IMR-90 (cell line): ENCODE measurements around the gene MDM2. TPM values are rescaled to one million over a fixed set of nuclear protein-coding genes. Genes with fewer than 3 reads are reported as not detected.

Experiments used
- ATAC-seq: fragments of 200-7000 bp; cut with Tn5 transposase; 2 replicates; pipeline ENCODE4 v1.9.1; 2020; ENCODE audit warnings: low read depth, mild to moderate bottlenecking, moderate library complexity
- BruUV-seq: library from RNA; stranded (reverse); fragments of 400-500 nt; replicated peaks from 2 replicates; lab custom pipeline; 2021; lab: Mats Ljungman, UMichigan
- CTCF ChIA-PET: fragments of 300-600 bp; formaldehyde crosslinking; extraction: SDS; loops from one replicate; lab custom pipeline; 2021; ENCODE audit warnings: antibody characterized with exemption; lab: Yijun Ruan, JAX
- POLR2A ChIA-PET: fragments of 300-600 bp; sonication (Branson Sonifier 250); formaldehyde crosslinking; loops from one replicate; lab custom pipeline; 2022; ENCODE audit warnings: antibody characterized with exemption; ENCODE audit not compliant: unreplicated experiment; lab: Charles Lee
- DNase-seq: peaks from one replicate; pipeline ENCODE4 v3.0.0; 2013
- H2AFZ ChIP-seq: replicated peaks from 2 replicates; pipeline ENCODE3; 2013; ENCODE audit warnings: low read length, mild to moderate bottlenecking; ENCODE audit not compliant: poor library complexity
- H2AK5ac ChIP-seq: 2 replicates; pipeline ENCODE4 v1.6.1; 2013; ENCODE audit warnings: low read depth, low read length, inconsistent platforms
- H2AK9ac ChIP-seq: replicated peaks from 2 replicates; pipeline ENCODE3; 2013; ENCODE audit warnings: mild to moderate bottlenecking, low read depth, low read length, moderate library complexity; ENCODE audit not compliant: poor library complexity
- H2BK120ac ChIP-seq: 2 replicates; pipeline ENCODE4 v1.6.1; 2013; ENCODE audit warnings: low read depth, low read length, inconsistent platforms
- H2BK15ac ChIP-seq: 3 replicates; pipeline ENCODE4 v1.6.1; 2013; ENCODE audit warnings: low read depth, low read length, inconsistent platforms
- H2BK20ac ChIP-seq: 2 replicates; pipeline ENCODE4 v1.6.1; 2013; ENCODE audit warnings: low read depth, mild to moderate bottlenecking, inconsistent platforms, low read length, moderate library complexity
- H2BK5ac ChIP-seq: 2 replicates; pipeline ENCODE4 v1.6.1; 2013; ENCODE audit warnings: mild to moderate bottlenecking, low read depth, low read length, inconsistent platforms; ENCODE audit not compliant: poor library complexity, severe bottlenecking
- H3K14ac ChIP-seq: replicated peaks from 2 replicates; pipeline ENCODE4 v1.6.1; 2013; ENCODE audit warnings: low read depth, low read length, inconsistent platforms
- H3K18ac ChIP-seq: 2 replicates; pipeline ENCODE4 v1.6.1; 2013; ENCODE audit warnings: low read depth, low read length, control low read depth
- H3K23ac ChIP-seq: 2 replicates; pipeline ENCODE4 v1.6.1; 2013; ENCODE audit warnings: low read depth, low read length, inconsistent platforms
- H3K27ac ChIP-seq: 2 replicates; pipeline ENCODE4 v1.5.1; 2013; ENCODE audit warnings: mild to moderate bottlenecking, control low read depth, low read length; ENCODE audit not compliant: insufficient read depth
- H3K27me3 ChIP-seq: 2 replicates; pipeline ENCODE4 v1.6.1; 2013; ENCODE audit warnings: low read length; ENCODE audit not compliant: control insufficient read depth, insufficient read depth
- H3K36me3 ChIP-seq: 2 replicates; pipeline ENCODE4 v1.6.1; 2013; ENCODE audit warnings: low read length, mixed read lengths; ENCODE audit not compliant: control insufficient read depth, insufficient read depth
- H3K4ac ChIP-seq: 2 replicates; pipeline ENCODE4 v1.6.1; 2013; ENCODE audit warnings: low read depth, low read length, inconsistent platforms
- H3K4me1 ChIP-seq: 2 replicates; pipeline ENCODE4 v1.6.1; 2013; ENCODE audit warnings: low read length, mixed read lengths; ENCODE audit not compliant: control insufficient read depth, insufficient read depth
- H3K4me2 ChIP-seq: 2 replicates; pipeline ENCODE4 v1.6.1; 2013; ENCODE audit warnings: low read depth, mild to moderate bottlenecking, control low read depth, low read length, moderate library complexity
- H3K4me3 ChIP-seq: 2 replicates; pipeline ENCODE4 v1.5.1; 2013; ENCODE audit warnings: low read depth, mild to moderate bottlenecking, control low read depth, low read length, moderate library complexity; ENCODE audit not compliant: insufficient read depth
- H3K56ac ChIP-seq: 2 replicates; pipeline ENCODE4 v1.6.1; 2013; ENCODE audit warnings: low read length, inconsistent platforms; ENCODE audit not compliant: insufficient read depth; ENCODE audit errors: extremely low read depth
- H3K79me1 ChIP-seq, 2 experiments: 2 replicates each; pipeline ENCODE4 v1.6.1; 2013; ENCODE audit warnings: low read length in 2 of 2, inconsistent platforms in 1 of 2, low read depth in 1 of 2
- H3K9ac ChIP-seq: 2 replicates; pipeline ENCODE4 v1.6.1; 2013; ENCODE audit warnings: low read depth, low read length, control low read depth
- H3K9me1 ChIP-seq: 2 replicates; pipeline ENCODE4 v1.6.1; 2013; ENCODE audit warnings: low read length, inconsistent platforms; ENCODE audit not compliant: insufficient read depth
- H3K9me3 ChIP-seq: 2 replicates; pipeline ENCODE4 v1.6.1; 2013; ENCODE audit warnings: low read length; ENCODE audit not compliant: control insufficient read depth, insufficient read depth
- H4K20me1 ChIP-seq: 2 replicates; pipeline ENCODE4 v1.6.1; 2013; ENCODE audit warnings: low read length, inconsistent platforms; ENCODE audit not compliant: insufficient read depth
- H4K5ac ChIP-seq: 2 replicates; pipeline ENCODE4 v1.6.1; 2013; ENCODE audit warnings: mild to moderate bottlenecking, low read depth, low read length, control low read depth
- H4K8ac ChIP-seq, 2 experiments: 2 replicates each; pipeline ENCODE4 v1.6.1; 2013; ENCODE audit warnings: low read depth in 2 of 2, low read length in 2 of 2, control low read depth in 1 of 2, inconsistent platforms in 1 of 2
- H4K91ac ChIP-seq: 2 replicates; pipeline ENCODE4 v1.6.1; 2013; ENCODE audit warnings: low read depth, low read length, inconsistent platforms; ENCODE audit not compliant: insufficient read depth
- BHLHE40 ChIP-seq: fragments of 150-350 bp; IDR thresholded peaks from 2 replicates; pipeline ENCODE4 v1.6.1; 2016; ENCODE audit warnings: mild to moderate bottlenecking, low read depth, low read length
- CEBPB ChIP-seq: IDR thresholded peaks from 2 replicates; pipeline ENCODE4 v1.6.1; 2012; ENCODE audit warnings: low read depth, low read length, improper control_type of control experiment
- FOS ChIP-seq: fragments of 150-350 bp; IDR thresholded peaks from 2 replicates; pipeline ENCODE4 v1.6.1; 2016; ENCODE audit warnings: low read depth, low read length
- MAFK ChIP-seq: IDR thresholded peaks from 2 replicates; pipeline ENCODE4 v1.6.1; 2012; ENCODE audit warnings: low read depth, low read length, improper control_type of control experiment
- MXI1 ChIP-seq: IDR thresholded peaks from 2 replicates; pipeline ENCODE4 v1.6.1; 2012; ENCODE audit warnings: low read depth, mild to moderate bottlenecking, low read length, moderate library complexity, borderline replicate concordance
- POLR2A ChIP-seq: IDR thresholded peaks from 2 replicates; pipeline ENCODE4 v1.6.1; 2012; ENCODE audit warnings: mild to moderate bottlenecking, low read depth, low read length
- SMC3 ChIP-seq: fragments of 150-350 bp; IDR thresholded peaks from 2 replicates; pipeline ENCODE4 v1.6.1; 2016; ENCODE audit warnings: low read depth, mild to moderate bottlenecking, antibody characterized with exemption, low read length, moderate library complexity
- WGBS, 2 experiments: methylation state at CpG; one replicate each; pipeline versions ENCODE4 v1.1.5 to v1.1.7; 2013; ENCODE audit warnings: missing lambda C conversion rate in 2 of 2; ENCODE audit not compliant: insufficient read length in 1 of 2; ENCODE audit errors: extremely low coverage in 2 of 2; 5-methylcytosine and 5-hydroxymethylcytosine counted together
- dilution Hi-C: fragments of 300-500 bp; cut with HindIII; formaldehyde crosslinking; loops from one replicate; pipeline ENCODE4 v1.14.3; 2018; ENCODE audit warnings: low sequenced_read_pairs; ENCODE audit not compliant: unreplicated experiment
- in situ Hi-C: fragments of 300-500 bp; cut with MboI; formaldehyde crosslinking; loops from 3 replicates; pipeline ENCODE4 v1.14.3; 2019; ENCODE audit warnings: low sequenced_read_pairs, inconsistent platforms, mixed read lengths
- intact Hi-C: fragments of 100-400 bp; cut with micrococcal nuclease; formaldehyde crosslinking; loops from 2 replicates; pipeline ENCODE4 v1.10.0; 2022
- polyA plus RNA-seq, 3 experiments: library from polyadenylated mRNA; depleted of rRNA; stranded (reverse); fragments of >200 nt; gene quantifications; 2 replicates each; pipeline ENCODE4 v1.2.3, GENCODE V29; 2012; ENCODE audit warnings: low replicate concordance in 1 of 3
- total RNA-seq: library from RNA; depleted of rRNA; stranded (reverse); fragments of >200 nt; gene quantifications from 2 replicates; pipeline ENCODE4 v1.2.3, GENCODE V29; 2012

Gene MDM2
- total and polyA plus RNA-seq, 2 of the 4 experiments (the other 2 are of a cell fraction) = 21.9 to 196 TPM

GRCh38 chr12:68807576-68808387 is at the start of gene MDM2 (continued):
- TF ChIP-seq CEBPB = peak; percentile 10; the same call in 1 of the 2 replicates
- no peak for TF ChIP-seq BHLHE40
- TF ChIP-seq MXI1 = 0 out of 2 replicates have a peak, but pooled peaks have one; percentile 29
- peak; percentile 82 for TF ChIP-seq POLR2A

GRCh38 chr12:68759852-68760251 is 48.1 kb upstream of the MDM2 start:
- no peak overlapping the region for H3K27ac ChIP-seq
- H3K14ac ChIP-seq = no peak overlapping the region
- no peak overlapping the region for H3K18ac ChIP-seq
- POLR2A ChIA-PET = no interaction called here
- TF ChIP-seq BHLHE40 = no peak
- no peak for TF ChIP-seq MXI1
- TF ChIP-seq SMC3 = no peak
- TF ChIP-seq MAFK = no peak
- TF ChIP-seq FOS = no peak
- in situ Hi-C loops (no loop called here), dilution Hi-C loops (no loop called here), intact Hi-C loops (no loop called here)
- no peaks in the 10 kb centered on the region for H3K4me1 ChIP-seq
- no peak overlapping the region for H3K23ac ChIP-seq
- no peak overlapping the region for H3K4ac ChIP-seq
- no TSS peak for BruUV-seq
- H4K91ac ChIP-seq = no peak overlapping the region
- no peak overlapping the region for H2AFZ ChIP-seq
- H3K56ac ChIP-seq = no peak overlapping the region
- no peak overlapping the region for H2BK5ac ChIP-seq
- 0 out of 2 replicates have a peak, but pooled peaks cover 3% of the 10 kb centered on the region for H3K9me1 ChIP-seq
- H2AK5ac ChIP-seq = no peak overlapping the region
- no peak overlapping the region for H3K4me3 ChIP-seq
- CTCF ChIA-PET = no interaction called here
- no peak overlapping the region for H4K5ac ChIP-seq
- no peaks in the 10 kb centered on the region for H3K9me3 ChIP-seq
- H2AK9ac ChIP-seq = no peak overlapping the region
- H2BK20ac ChIP-seq = no peak overlapping the region
- H4K20me1 ChIP-seq = no peaks in the 10 kb centered on the region
- H3K4me2 ChIP-seq = no peak overlapping the region
- H2BK120ac ChIP-seq = no peak overlapping the region
- no peak overlapping the region for H3K9ac ChIP-seq
- DNase-seq = no peak
- H3K79me1 ChIP-seq = no peaks in the 10 kb centered on the region; a peak in 1 of 4 replicates
- H3K36me3 ChIP-seq = peaks cover 18% of the 10 kb centered on the region
- ATAC-seq = no peak
- WGBS, 2 experiments = no CpG with 5 or more reads among the region's 5 CpGs
- H4K8ac ChIP-seq = no peak overlapping the region
- H3K27me3 ChIP-seq = no peaks in the 10 kb centered on the region
- H2BK15ac ChIP-seq = no peak overlapping the region
